Left ventricle myocardium superior (tissue), 1 donor: ENCODE measurements around the gene CRY2. TPM values are rescaled to one million over a fixed set of nuclear protein-coding genes. Genes with fewer than 3 reads are reported as not detected.
A peak's percentile ranks its signal among the peaks of the same experiment; 100 is the strongest.

Experiments used
- ATAC-seq: fragments of 200-7000 bp; cut with Tn5 transposase; one replicate; pipeline ENCODE4 v1.9.1; 2020; ENCODE audit warnings: mild to moderate bottlenecking, moderate library complexity
- DNase-seq: peaks from one replicate; pipeline ENCODE4 v3.0.0-alpha.2; 2020
- intact Hi-C: fragments of 100-400 bp; cut with micrococcal nuclease; formaldehyde crosslinking; loops from one replicate; pipeline ENCODE4 v1.11.0; 2022
- total RNA-seq: library from RNA; stranded (reverse); fragmentation: NEBNext Ultra II Directional; extraction: Animal tissue kit (Norgen Biotek cat#: 25700); gene quantifications from one replicate; pipeline ENCODE4 v1.2.1, GENCODE V29; 2021
- donor health status: DM: no; HTN: yes; CAD: no; lungs with severe emphysema.

CRY2 gene
- total RNA-seq, 1 donor from 2014 or later: 90.1 TPM

DNA sequence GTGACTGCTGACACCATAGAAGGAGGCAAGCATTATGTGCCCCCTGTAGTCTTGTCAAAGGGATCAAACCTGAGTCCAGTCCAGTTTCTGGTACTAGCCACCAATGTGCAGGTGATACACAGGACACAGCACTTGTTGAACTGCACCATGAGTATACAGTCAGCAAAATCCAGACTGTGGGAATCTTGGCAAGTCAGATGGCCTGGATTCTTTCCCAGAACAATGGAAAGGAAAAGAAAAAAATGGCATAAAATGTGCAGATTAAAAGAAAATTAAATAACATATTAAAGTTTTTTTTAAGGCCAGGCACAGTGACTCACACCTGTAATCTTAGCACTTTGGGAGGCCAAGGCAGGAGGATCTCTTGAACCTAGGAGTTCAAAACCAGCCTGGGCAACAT is 16.8 kb downstream of the CRY2 start:
- ATAC-seq: no peak
- intact Hi-C loops: no loop called here
- DNase-seq: no peak

DNA sequence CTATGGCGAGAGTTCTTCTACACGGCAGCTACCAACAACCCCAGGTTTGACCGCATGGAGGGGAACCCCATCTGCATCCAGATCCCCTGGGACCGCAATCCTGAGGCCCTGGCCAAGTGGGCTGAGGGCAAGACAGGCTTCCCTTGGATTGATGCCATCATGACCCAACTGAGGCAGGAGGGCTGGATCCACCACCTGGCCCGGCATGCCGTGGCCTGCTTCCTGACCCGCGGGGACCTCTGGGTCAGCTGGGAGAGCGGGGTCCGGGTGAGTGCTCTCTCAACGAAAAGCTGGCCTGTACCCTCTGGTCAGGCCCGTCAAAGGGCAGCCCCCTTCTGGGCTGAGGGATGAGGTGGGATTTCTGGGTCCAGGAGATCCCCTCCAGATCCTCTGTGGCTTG is 22.3 kb downstream of the CRY2 start:
- ATAC-seq (no peak), DNase-seq (no peak)
- intact Hi-C loops: no loop called here

DNA sequence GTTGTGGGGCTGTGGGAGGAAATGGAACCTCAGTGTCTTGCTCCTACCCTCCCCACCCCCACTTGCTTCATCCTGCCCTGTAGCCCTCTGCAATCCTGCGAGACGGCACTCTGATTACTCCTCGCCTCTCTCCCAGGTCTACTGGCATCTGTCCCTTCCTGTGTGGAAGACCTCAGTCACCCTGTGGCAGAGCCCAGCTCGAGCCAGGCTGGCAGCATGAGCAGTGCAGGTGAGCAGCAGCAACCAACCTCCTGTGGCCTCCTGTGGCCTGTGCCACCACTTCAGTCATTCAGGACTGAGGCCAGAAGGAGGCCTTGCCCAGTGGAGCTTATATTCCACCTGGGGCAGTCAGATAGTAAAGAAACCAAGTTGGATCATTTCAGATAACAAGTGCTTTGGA is 23.4 kb downstream of the CRY2 start:
- no peak for DNase-seq
- ATAC-seq: no peak
- intact Hi-C loops: no loop called here

DNA sequence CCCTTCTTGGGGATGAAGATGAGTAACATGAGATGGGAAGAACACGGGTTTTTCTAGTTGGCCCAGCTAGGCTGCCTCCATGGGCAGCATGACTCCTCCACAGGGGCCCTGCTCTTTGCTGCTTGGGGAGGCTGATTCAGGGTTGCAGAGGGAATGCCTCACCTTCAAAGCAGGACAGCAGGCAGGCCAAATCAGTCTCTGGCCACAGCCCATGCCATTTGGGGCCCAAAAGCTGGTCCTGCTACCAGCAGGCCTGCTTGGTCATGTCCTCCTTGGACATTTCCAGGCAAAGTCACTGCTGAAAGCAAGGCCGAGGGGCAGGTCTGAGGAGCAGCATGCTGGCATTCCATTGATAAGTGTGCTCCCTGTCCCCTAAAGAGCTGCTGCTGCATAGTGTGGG is 24.4 kb downstream of the CRY2 start:
- no peak for DNase-seq
- ATAC-seq: no peak
- intact Hi-C loops: no loop called here

DNA sequence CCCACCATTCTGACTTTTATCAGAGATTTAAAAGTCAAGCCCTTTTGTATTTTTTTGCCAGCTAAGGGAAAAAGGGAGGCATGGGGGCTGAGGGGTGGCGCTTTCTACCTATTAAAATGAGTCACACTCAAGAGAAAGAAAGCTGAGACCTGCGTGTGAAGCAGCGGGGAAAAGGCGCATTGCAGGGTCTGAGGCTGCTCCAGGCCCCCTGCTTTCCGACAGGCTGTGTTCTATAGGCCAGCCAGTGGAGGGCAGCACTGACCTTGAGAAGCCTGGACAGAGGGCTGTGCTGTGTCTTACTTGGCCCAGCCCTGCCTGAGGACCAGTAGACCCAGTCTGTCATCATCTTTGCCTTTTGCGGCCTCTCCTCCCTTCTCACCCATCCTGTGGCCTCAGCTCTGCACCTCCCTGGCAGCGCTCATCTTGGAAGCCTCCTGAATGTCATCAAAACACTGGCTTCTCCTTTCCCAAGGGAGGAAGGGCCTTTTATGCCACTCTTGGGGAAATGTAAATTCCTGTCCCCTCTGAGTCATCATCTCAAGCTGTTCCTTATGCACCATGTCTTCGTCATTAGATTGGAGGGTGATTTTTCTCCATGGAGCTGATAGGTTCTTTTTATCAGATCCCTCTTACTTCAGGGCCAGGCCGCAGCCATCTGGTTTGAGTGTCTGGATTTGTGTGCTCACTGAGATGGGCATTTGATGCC is 25.5 kb downstream of the CRY2 start:
- peak; percentile 57 for DNase-seq
- intact Hi-C loops: no loop called here
- peak; percentile 70 for ATAC-seq

DNA sequence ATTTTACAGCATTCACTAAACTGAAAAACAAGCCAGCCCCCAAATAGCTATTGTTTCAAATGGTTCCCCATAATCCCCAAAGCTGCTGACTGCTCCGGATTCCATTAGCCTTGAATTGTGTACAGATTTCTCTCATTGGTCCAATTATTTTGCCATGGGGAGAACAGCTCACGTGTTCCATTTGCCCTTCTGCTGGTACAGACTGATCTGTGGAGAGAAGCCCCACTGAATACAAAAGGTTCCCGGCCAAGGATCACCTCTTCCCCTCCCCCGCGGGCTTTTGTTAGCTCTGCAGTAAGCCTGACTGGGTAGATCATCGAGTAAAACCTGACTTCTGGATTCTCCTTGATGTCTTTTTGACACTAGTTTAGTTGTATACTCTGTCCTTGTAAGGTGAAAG is 29.1 kb downstream of the CRY2 start:
- intact Hi-C loops: no loop called here
- peak; percentile 75 for ATAC-seq
- DNase-seq: no peak

DNA sequence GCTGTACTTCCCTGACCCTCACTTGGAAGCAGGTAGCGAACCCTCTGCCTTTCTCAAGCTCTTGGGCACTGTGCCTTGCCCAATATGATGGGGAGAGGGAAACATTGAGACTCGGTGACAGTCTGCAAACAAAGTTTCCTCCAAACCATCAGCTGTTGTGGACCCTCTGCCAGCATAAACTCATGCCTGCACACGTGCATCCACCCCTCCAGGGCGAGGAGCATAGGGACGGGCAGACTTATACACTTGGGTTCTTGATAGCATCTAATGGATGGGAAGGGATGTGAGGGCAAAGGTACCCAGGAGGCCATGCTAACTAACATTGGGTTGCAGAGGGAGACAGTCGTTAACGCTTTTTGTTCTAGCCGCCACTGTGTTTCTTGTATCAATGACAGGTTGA is 29.9 kb downstream of the CRY2 start:
- intact Hi-C loops: no loop called here
- ATAC-seq: no peak
- DNase-seq: no peak

DNA sequence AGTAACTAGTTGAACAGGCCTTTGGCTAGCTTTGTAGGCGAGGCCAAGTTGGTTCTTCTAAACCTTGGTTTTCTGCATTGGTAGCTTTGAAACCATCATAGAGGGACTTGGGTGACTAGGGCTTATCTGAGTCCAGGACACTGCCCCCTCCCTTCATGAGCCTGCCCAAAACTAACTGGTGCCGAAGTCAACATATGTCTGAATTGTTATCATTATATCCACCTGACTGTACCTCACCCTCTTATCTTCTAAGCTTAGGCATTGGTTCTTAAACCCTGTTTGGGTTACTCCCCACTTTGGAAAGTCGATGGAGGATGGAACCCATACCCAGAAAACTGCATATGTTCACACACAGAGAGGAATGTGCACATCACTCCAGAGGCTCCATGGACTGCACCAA is 30.6 kb downstream of the CRY2 start:
- DNase-seq: no peak
- intact Hi-C loops: no loop called here
- ATAC-seq: no peak

DNA sequence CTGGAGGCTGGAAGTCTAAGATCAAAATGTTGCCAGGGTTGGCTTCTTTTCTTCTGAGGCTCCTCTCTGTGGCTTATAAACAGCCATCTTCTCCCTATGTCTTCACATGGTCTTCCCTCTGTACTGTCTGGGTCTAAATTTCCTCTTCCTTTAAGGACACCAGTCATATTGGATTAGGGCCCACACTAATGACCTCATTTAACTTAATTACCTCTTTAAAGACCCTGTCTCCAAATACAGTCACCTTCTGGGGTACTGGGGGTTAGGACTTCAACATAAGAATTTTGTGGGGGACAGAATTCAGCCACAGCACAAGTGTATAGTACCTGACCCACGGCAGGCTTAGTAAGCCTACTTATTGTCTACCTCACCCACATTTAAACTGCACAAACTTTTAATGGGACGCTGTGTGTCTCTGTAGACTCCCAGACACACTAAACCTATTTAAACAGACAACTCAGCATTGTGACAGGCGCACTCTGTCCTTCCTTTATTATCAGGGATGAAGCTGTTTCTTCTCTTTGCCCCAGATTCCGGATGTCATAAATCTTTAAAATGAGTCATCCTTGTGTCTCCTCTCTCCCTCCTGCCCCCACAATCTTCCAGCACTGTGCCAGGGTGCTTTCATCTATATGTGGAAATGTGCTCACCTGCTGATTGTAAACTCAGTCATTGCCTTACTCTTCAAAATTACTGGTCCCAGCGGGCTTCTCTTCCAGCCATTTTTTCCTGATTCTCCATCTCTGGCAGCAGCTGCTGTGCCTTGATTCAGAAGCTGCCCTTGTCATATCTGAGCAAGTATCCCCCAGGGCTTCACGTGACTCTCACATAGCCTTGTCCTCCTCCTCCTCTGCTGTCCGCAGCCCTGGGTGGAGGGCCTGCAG is 32.8 kb downstream of the CRY2 start:
- intact Hi-C loops: no loop called here
- ATAC-seq (no peak), DNase-seq (no peak)

DNA sequence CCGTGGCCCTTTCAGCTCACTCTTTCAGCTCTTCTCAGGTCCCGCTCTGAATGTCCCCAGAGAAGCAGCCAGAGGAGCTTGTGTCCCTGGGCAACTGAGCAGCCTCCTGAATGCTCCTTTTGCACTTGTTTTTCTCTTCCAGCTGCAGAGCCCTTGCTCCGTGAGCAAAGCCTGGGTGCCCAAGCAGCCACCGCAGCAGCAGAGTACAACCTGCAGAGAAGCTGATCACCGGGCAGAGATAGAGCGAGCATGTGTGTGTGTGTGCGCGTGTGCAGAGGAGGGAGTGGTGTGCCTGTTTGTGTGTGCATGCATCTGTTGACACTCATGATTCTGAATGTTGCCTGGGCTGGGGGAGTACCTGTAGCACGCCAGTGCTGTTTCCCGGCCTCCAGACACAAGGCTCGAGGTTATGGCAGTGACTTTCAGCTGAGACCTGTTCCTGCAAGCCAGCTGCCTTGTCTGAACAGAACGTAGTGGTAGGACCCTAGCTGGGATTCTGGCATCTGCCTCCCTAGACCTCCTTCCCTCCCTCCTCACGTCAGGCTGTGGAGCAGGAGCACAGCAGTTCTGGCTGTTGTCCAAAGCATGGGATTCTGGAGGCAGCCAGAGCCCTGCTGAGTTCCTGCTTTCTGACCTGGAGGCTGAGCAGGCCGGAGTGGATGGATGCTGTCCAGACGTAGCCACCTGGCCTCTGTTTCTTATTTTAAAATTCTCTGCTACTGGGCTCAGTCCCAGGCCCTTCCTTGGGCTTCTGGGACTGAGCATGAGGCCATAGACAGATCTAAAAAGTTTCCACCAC is 33.7 kb downstream of the CRY2 start:
- ATAC-seq (no peak), DNase-seq (no peak)
- intact Hi-C loops: no loop called here

DNA sequence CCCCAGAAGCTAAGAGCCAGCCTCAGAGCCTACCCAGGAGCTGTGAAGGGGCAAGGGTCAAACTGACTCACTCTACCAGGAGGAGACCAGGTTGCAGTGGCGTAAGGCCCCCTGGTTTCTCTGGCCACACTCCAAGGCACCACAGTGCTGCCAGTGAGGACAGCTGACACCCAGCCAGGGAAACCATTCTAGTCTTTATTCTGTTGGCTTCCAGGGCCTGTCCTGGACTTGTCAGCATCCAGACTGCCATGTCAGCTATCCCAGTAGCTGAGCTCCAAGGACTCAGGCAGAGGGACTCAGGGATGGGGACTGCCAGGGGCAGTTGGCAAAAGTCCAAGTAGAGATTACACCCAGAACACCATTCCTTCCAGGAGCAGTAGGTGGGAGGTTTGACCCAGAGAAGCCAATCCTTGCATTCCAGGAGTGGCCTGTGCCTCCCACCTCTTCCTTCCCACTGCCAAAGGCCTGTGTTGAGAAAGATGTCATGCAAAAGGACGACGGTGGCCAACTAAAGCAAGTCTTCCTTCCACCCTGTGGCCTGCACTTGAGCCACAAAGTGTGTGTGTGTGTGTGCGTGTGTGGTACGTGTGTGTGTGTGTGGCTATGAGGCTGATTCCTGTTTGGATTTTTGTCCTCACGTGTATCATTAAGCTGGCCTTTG is 34.6 kb downstream of the CRY2 start:
- ATAC-seq: no peak
- intact Hi-C loops: no loop called here
- no peak for DNase-seq

DNA sequence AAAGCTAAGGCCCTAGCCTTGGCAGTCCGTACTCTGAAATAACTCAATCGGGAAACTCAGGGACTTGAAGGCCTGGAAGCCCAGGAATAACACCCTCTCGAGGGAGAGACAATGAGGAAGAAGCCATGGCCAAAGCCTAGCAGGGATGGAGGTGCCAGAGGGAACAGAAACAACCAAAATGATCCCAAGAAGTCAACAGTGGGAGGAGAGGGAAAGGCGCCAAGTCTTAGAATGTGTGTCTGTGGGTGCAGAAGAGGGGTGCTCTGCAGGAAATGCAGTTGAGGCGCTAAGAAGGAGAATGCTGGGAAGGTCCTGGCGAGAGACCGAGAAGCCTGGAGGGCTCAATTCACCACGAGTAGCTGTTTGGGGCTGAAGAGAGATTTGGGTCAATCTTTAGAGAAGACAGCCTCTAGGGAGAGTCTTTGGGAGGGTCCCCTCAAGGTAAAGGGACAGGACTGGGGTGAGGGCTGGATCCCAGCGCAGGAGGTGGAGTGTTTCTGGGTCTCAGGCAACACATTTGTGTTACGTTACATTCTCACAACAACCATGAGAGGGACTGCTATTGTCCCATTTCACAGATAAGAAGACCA is 37.4 kb downstream of the CRY2 start:
- intact Hi-C loops: no loop called here
- ATAC-seq: no peak
- DNase-seq: no peak

DNA sequence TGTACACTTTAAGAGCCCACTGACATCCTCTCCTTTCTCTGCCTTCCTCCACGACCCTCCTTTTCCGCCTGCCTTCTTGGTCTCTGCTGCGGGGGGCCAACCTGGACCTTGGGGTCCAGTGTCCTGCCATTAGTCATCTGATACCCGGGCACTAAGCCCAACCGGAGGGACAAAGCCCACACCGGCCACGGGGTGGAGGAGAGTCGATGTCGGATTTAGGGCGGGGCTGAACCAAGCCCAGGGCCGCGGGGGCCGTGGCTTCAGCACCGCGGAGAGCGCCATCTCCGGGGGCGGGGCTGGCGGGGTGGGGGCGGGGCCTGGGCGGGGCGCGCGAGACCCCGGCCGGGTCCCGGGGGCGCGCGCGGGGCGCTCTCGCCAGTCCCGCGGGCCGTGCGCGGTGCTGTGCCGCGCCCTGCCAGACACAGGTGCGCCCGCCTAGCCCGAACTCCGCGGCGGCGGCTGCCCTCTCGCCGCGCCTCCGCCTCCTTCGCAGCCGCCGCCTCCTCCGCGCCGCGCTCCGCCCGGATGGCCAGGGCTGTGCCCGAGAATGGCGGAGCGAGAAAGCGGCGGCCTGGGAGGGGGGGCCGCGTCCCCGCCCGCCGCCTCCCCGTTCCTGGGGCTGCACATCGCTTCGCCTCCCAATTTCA is 38.1 kb downstream of the CRY2 start, which contains the start of gene MAPK8IP1:
Gene MAPK8IP1, plus strand, starts transcription at position 378 of the 647 bp plus-strand sequence. Its CDS starts 170 bp downstream, at position 548.
- ATAC-seq (peak; percentile 79), DNase-seq (peak; percentile 71)
- intact Hi-C loops: no loop called here

DNA sequence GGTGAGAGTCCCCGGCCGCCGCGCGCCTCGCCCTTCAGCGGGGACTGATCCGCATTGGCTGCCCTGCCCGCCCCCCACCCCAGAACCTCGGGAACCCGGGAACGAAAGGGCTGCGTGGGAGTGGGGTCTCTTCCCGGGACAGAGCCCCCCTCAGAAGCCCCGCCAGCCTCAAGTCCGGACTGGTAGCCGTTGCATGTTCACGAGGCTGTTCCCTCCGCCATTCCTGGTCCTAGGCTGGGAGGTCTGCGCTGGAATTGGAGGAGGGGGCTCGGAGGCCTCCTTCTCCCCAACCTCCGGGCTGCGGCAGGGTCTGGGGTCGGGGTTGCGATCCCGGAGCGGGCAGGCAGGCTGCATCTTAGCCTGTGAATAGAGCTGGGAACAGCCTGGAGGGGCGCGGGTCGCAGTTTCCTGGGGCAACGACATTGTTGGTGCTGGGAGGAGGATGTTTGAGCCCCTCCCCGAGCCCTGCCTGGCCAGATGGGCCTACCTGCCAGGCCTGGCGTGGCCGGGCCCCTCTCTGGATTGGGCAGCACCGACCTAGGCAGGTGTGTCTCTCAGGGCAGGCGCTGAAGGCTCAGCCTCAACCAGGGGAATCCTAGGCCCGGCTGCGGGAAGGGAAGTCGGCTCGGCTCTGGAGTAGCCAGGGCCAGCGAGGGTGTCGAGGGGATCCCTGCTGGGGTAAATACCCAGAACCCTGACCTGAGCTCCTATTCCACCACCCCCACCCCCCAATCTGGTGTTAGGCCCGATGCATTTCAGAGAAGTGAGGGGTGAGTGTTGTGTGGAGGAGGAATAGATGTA is 38.8 kb downstream of the CRY2 start:
- ATAC-seq: no peak
- intact Hi-C loops: no loop called here
- no peak for DNase-seq

DNA sequence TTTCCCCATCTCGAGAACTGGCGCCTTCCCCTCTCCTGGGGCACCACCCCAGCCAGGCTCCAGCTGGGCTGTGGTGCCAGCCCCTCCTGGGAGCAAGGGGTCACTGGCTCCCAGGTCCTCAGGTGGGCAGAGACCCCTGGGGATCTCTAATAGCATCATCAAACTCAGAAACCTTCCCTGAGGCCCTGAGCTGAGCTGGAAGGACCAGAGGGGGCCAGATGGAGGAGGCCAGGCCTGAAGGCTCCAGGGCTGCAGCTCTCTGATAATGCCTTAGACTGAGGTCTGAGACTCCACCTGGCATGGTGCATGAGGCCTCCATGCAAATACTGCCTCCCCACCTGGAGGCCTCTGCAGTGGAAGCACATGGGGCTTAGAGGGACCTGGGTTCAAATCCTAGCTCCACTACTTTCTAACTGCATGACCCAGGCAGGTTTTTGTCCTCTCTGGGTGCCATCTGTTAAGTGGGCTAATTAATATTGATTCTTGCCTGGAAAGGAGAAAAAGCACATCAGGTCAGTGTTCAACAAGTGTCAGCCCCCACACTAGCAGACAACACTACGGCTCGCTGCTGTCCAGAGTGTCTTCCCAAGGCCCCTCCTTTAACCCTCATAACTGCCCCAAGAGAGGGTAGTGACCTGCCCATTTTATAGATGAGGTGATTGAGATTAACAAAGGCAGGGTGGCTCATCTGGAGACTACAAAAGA is 39.7 kb downstream of the CRY2 start:
- ATAC-seq (no peak), DNase-seq (no peak)
- intact Hi-C loops: no loop called here

DNA sequence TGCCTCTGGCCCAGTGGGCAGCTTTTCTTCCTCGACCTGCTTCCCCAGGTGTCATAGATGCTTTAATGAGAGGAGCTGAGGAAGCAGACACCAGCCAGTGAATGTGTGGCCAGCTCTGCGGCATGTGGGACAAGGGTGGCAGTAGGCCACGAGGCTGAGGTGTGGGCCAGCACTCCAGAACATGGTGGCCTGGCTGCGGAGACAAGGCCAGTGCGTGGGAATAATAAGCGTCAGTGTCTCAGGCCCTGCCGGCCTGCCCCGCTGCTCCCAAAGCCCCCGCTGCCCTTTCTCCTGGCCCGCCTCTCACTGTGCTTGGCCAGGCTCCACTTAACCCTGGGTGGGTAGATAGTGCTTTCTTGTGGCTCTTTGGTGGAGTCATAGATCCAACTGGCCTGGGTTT is 40.3 kb downstream of the CRY2 start:
- no peak for ATAC-seq
- intact Hi-C loops: no loop called here
- DNase-seq: no peak

DNA sequence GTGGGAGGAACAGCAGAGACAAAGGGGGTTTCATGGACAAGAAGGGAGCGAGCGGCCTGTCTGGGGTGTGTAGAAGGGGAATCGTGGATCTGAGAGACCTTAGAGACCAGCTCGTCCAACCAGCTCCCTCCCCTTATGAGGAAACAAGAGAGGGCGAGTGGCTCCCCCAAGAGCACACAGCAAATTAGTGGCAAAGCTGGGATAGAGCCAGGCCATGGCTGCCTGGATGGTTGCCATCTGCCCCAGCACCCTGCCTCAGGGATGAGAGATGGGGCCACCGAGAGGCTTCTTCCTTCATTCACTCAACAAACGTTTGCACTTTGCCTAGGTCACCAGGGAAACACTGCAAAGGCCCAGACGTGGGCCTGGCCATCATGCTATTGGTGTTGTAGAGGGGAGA is 42.3 kb downstream of the CRY2 start:
- ATAC-seq (no peak), DNase-seq (no peak)
- intact Hi-C loops: no loop called here
